ENCODE results near the gene TMPRSS11F.
"Not testable (repeated sequence)": the region's sequence is repeated elsewhere in the genome, so short reads cannot be mapped to it uniquely, and the experiment has no call there.

TMPRSS11F gene

DNA sequence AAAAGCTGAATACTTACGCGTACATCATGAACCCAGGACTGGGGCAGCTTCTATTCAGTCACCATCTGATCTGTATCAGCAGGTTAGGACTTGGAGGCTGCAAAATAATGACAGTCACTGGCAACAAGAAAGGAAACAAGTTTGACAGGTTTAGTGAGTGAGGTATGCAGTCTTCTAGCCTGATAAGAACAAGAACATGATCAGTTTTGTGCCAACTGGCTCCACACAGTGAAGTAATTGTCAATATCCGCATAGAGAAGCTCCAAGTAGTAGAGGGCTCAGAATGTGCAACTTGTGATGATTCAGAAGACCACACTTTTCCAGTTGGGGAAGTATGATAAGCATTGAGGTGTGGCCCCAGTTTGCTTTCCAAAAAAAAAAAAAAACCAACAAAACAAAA, at the start of gene TMPRSS11F:
Gene TMPRSS11F (minus strand): TSS at position 77 of the 400 bp plus-strand sequence. CDS start 49 bp downstream, at position 28.
- no peak for DNase-seq (ENCODE audit: low spot score)

- no peak for DNase-seq (ENCODE audit: low spot score)
Observed at GRCh38 chr4:68176904-68177303, 47.2 kb upstream of the TMPRSS11F start.

- no peak for DNase-seq (ENCODE audit: low spot score)
Observed at GRCh38 chr4:68176500-68176899, 46.8 kb upstream of the TMPRSS11F start.

DNA sequence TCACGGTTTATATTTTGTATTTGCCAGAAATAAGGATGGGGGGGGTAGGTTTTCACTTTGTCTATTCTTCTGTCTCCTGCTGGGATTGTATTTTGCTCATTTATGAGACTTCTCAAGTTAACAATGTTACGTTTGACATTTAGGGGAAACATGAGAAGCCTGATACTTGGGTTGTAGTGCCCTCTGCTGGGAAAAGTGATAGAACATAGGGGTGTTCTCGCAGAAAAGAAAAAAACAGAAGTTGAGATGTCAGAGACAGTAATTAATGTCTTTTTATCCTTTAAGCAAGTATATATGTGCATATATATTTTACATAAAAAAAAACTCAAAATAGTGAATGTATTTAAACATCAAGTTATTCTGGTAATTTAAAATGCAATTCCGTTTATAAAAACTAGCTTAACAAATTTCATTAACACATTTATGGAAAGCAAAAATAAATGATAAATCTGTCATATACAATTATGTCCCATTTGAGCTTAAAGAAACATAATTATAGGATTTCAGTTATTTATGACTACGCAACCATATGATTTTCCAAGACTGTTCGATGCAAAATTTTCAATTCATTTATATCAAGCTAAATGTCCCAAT, 46.0 kb upstream of the TMPRSS11F start:
- no peak for DNase-seq (ENCODE audit: low spot score)

GRCh38 chr4:68174389-68174788, 44.7 kb upstream of the TMPRSS11F start:
- DNase-seq (ENCODE audit: low spot score) = not testable (repeated sequence)

GRCh38 chr4:68172147-68172546, 42.5 kb upstream of the TMPRSS11F start:
- DNase-seq (ENCODE audit: low spot score) = not testable (repeated sequence)

GRCh38 chr4:68167706-68168105, 38.0 kb upstream of the TMPRSS11F start:
- DNase-seq (ENCODE audit: low spot score) = no peak

DNA sequence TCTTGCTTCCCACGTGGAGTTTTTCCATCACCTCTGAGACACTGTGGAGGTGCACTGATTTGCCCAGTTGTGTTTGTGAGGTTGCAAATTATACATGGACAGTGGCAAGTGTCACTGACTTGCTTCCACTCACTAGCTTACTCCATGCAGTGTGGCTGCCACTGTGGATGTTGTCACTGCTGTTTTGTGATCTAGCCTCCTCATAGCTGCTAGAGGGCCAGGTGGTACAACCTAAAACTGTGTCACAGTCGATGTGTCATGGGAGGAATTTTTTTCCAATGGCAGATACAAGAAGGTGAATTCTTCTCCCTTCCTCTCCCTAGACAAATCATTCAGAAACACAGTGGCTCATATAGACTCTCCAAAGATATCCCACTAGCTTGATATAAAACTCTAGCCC, 37.5 kb upstream of the TMPRSS11F start:
- no peak for DNase-seq (ENCODE audit: low spot score)

DNA sequence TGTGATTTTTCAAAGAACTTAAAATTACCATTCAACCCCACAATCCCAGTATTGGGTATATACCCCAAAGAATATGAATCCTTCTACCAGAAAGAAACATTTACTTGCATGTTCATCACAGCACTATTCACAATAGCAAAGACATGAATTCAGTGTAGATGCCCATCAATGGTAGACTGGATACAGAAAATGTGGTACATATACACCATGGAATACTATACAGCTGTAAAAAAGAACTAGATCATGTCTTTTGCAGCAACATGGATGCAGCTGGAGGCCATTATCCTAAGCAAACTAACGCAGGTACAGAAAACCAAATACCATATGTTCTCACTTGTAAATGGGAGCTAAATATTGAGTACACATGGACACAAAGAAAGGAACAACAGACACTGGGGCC, 34.1 kb upstream of the TMPRSS11F start:
- DNase-seq (ENCODE audit: low spot score) = no peak

DNA sequence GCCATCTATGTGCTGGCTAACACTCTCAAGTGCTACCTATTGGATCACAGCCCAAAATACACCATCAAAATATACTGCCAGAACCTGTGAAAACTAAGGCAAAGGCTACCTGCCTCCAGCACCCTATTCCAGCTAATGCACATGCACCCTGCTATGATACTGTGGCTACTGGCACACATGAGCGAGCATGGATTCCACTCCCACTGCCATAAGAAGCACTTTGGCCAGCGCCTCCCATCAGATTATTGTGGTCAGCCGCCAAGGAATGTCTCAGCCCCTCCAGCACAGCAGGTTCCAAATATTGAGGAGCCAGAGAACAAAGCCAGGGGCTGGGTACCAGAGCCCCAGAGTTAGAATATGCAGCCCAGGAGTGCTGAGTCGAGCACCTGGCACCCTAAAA, 32.5 kb upstream of the TMPRSS11F start:
- no peak for DNase-seq (ENCODE audit: low spot score)

DNA sequence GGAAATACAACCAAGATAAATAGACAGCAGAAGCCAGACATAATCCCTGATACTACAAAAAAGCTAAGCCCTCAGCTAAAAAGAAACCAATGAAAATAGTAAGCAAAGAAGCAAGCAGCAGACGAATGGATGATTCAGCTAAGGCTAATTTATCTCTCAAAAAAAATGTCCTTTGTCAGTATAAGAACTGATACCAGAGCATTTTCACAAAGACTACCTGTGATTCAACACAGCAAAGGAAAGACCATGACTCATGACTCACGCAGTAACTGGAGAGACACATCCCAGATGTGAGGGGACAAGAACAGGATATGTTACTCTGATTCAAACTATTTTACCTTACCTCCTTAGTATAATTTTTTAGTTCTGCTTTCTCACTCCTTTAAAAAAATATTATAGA, 22.7 kb upstream of the TMPRSS11F start:
- no peak for DNase-seq (ENCODE audit: low spot score)

DNA sequence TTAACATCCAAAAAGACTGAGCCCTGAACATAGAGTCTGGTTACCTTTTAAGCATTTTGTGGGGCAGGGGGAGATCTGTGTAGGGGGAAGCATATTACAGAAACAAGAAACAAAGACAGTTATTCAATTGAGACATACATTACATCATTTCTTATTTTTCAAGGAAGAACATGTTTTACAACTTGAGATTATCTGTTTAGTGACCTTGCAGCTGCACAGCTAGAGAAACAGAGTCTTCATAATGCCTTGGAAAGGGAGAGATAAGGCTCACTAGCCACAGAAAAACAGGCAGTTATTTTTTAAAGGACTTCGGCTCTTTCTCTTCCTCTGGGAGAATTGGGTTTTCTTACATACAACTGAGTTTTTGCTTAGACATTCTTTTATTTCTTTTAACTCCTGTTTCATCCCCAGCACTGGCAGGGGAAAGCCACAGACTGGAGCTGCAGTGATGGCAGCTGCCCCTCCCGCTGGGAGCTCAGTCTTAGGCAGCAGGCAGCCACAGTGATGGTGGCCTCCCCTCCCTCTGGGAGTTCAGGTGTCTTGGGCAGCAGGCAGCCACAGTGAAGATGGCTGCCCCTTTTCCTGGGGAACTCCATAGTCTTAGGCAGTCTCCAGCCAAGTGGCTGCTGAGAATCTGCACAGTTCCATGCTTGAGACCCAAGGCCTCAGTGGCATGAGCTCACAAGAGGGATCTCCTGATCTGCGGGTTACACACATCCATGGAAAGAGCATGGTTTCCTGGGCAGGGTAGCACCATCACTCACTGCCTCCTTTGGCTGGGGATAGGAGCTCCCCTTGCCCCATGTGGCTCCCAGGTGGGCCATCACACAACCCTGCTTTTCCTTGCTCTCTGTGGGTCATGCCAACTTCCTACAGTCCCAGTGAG, 19.4 kb upstream of the TMPRSS11F start:
- no peak for DNase-seq (ENCODE audit: low spot score)

DNA sequence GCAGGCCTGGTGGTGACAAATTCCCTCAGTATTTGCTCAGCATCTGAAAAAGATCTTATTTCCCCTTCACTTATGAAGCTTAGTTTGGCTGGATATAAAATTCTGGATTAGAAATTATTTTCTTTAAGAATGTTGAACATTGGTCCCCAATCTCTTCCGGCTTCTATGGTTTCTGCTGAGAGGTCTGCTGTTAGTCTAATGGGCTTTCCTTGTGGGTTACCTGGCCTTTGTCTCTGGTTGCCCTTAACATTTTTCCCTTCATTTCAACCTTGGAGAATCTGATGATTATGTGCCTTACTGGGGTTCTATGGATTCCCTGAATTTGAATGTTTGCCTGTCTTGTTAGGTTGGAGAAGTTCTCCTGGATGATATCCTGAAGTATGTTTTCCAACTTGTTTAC, 17.4 kb upstream of the TMPRSS11F start:
- no peak for DNase-seq (ENCODE audit: low spot score)

GRCh38 chr4:68145261-68145660, 15.6 kb upstream of the TMPRSS11F start:
- no peak for DNase-seq (ENCODE audit: low spot score)

GRCh38 chr4:68141852-68142251, 12.2 kb upstream of the TMPRSS11F start:
- DNase-seq (ENCODE audit: low spot score) = no peak

GRCh38 chr4:68132342-68132741, 2.7 kb upstream of the TMPRSS11F start:
- DNase-seq (ENCODE audit: low spot score) = no peak

GRCh38 chr4:68124262-68124661, 5.4 kb downstream of the TMPRSS11F start:
- no peak for DNase-seq (ENCODE audit: low spot score)

- DNase-seq (ENCODE audit: low spot score) = no peak
Observed at GRCh38 chr4:68123525-68123924, 6.1 kb downstream of the TMPRSS11F start.

GRCh38 chr4:68119921-68120320, 9.7 kb downstream of the TMPRSS11F start:
- no peak for DNase-seq (ENCODE audit: low spot score)

DNA sequence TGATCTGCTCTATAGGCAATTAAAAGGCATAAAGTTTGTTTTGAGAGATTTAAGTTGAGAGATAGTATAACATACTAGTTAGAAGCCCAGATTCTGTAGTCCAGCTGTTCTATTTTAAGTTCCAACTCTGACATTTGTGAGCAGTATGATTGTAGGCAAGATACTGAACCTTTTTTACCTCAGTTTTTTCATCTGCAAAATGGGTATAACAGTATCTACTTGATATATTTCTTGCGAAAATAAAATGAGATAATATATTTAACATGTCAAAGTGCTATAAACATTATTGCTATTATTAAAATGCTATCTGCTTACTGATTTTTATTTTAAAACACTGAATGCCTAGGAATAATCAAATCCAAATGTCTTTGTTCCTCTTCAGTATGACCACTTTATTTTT, 19.2 kb downstream of the TMPRSS11F start:
- no peak for DNase-seq (ENCODE audit: low spot score)

DNA sequence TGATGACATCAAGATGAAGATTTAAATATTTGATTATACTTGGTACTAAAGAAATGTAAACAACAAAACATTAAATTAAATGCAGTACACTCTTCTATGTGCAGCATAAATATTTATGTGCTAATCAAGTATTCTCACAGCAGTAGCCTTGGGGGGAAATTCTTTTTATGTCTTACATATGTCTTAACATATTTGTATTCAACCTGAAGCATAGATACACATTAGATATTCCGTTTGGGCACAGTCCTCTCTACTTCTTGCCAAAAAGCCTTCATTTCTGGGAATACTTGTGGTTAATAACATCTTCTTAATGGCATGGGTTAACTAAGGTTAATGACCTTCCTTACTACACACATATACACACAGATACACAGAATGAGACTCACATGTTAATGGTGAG, 19.8 kb downstream of the TMPRSS11F start:
- no peak for DNase-seq (ENCODE audit: low spot score)

GRCh38 chr4:68082758-68083157, 46.9 kb downstream of the TMPRSS11F start:
- no peak for DNase-seq (ENCODE audit: low spot score)

DNA sequence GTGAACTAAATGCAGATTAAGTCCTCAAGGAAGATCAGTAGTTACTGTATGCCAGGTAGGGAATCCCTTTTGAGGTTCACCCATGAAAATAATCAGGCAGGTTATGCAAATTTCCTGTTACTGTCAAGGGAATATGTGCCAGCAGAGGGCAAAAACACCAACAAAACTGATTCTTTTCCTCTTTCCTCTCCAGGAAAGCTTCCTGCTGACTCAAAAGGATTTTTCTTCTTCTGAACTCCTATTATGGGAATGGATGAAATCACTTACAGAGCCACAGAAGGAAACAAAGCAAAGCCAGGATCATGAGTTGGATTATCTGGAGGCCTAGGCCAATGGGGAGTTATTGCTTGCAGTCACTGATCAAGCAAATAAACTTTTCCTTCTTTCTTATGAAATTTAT, 49.7 kb downstream of the TMPRSS11F start:
- no peak for DNase-seq (ENCODE audit: low spot score)

DNA sequence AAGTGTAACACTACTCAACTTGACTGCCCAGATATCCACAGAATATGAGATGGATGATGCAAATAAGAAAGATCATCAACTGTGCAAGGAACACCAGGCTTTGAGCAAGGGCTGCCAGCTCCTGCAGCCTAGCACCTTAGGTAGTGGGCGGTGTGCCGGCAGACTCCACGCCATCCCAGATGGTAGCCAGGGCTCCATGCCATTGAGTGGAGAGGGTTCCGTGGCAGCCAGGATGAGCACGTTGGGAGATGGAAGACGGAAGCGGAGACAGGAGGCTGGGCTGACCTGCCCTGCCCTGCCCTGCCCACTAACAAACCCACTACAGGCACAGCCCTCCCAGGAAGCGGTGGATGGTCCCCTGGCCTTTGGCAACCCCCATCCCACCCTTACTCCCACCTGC, 51.9 kb downstream of the TMPRSS11F start:
- DNase-seq (ENCODE audit: low spot score) = no peak
